Dermis blood vessel endothelial cell (primary cell): ENCODE results near the gene STOX2. TPM values are rescaled to one million over a fixed set of nuclear protein-coding genes. Genes with fewer than 3 reads are reported as not detected.

Source experiments
- DNase-seq: peaks from one replicate; pipeline ENCODE4 v3.0.0; 2010
- total RNA-seq: library from RNA; depleted of rRNA; stranded (reverse); fragments of >200 nt; gene quantifications from 2 replicates; pipeline ENCODE4 v1.2.3, GENCODE V29; 2014

The STOX2 gene
- total RNA-seq, 1 donor from 2014 or later = 17.7 TPM

DNA sequence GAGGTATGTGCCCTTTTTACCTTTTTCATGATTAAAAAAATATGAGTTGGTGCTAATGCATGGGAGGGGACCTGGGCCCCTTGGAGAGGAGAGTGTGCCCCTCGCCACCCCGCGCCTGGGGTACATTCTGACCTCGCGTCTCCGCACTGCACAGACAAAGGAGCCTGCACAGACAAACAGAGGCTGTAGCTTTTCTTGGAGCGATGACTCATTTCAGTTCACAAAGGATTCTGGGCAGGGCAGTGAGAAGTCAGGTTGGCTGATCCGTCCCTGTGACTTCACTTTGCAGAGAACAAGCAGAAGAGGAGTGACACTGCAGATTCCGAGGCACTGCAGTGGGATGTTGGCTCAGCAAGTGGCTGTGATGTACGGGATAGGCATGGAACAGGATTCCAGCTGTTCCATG lies 82.9 kb downstream of the STOX2 start:
- DNase-seq = peak; percentile 43

DNA sequence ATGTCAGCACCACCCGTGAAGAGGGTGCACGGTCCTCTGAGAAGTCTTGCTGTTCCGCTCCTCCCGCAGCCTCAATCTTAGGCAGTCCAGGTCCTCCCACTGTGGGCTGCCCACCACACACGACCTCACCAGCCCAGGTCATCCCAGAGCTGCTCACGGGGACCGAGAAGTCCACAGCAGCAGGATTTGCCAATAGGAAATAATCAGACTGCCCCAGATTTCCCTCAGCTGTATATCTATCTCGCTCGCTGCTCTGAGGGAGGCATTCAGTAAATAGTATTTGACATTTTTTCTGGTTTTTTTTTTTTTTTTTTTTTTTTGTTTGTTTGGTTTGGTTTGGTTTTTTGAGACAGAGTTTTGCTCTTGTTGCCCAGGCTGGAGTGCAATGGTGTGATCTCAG lies 83.8 kb downstream of the STOX2 start:
- DNase-seq = no peak

DNA sequence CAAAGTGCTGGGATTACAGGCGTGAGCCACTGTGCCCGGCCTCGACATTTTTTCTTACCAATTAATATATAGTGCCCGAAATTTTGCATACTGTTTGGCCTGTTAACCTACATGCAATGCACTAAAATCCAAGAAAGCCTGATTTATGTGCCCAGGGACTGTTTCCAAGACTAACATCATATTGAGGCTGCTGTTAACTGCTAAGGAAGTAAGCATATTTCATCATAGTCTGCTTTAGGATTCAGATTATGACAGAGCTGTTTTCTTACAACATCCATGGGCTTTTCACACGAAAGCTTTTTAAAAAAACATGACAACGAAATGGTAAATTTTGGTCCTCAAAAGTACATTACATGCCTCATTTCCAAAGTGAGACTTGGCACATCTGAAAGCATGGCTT lies 84.4 kb downstream of the STOX2 start:
- no peak for DNase-seq

DNA sequence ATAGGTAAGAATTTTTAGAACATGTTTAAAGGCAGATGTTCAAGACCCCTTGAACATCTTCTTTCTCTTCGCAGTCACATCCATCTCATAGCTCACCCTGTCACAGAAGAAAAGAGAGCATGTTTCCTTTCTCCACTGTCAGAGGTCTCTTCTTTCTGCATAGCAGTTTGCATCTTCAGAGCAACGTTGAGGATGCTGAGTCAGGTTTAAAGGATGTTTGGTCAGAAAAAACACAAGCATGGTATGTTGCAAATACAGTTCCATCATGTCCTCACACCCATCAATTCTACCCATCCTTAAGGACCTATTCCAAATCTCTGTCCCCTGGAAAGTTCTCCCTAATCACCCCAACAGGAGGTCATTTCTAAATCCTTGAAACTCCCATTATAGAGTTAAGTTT lies 84.8 kb downstream of the STOX2 start:
- no peak for DNase-seq

DNA sequence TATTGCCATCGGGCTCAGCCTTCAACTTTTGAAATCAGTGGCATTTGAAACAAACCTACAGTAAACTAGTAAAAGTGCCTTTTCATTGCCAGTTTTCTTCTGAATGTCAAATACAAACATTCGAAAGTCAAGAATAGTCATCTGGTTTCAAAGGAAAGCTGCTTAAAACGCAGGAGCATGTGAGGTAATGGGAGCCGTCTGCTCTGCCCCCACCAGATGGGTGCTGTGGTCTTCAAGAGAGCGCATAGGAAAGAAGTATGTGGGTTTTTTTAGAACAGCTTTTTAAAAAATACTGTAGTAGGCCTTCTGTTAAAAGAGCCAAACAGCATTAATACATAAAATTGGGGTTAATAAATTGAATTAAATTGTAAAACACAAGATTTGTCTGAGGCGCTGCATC lies 88.6 kb downstream of the STOX2 start:
- no peak for DNase-seq

DNA sequence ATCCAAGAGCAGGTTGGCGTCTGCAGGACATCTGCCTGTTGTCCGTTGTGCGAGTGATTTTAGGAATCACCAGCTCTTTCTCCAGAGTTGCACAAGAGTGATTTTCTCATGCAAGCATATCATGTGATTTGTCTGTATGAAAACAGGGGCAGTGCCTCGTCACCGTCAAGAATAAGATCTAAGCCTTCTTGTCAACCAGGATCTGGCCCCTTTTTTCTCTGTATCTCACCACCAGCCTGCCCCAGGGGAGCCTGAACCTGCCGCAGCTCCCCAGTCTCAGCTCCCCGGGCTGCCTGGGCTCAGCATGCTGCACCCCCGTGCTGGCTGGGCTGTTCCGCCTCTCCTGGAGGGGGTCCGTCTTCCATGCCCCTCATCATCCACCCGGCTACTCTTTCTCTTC lies 90.5 kb downstream of the STOX2 start:
- DNase-seq = no peak

- DNase-seq = no peak
These were observed 91.8 kb downstream of the STOX2 start for GRCh38 chr4:183996868-183997267.

- no peak for DNase-seq
These were observed 94.3 kb downstream of the STOX2 start for GRCh38 chr4:183999435-183999834.

- DNase-seq = no peak
These were observed 95.6 kb downstream of the STOX2 start for GRCh38 chr4:184000457-184001396.

DNA sequence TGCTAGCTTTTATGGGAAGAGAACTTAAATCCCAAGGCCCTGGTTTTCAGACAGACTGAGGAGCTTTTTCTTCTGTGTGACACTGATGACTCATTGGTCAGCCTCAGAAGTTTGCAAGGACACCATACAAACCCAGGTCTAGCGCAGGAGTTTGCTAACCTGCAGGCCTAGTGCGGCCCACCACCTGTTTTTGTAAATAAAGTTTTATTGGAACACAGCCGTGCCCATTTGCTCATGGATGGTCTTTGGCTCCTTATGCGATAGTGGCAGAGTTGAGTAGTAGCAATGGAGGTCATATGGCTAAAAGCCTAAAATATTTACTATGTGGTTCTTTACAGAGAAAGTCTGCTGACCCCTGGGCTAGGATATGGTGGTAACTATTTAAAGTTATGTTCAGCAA lies 98.3 kb downstream of the STOX2 start:
- DNase-seq = no peak

DNA sequence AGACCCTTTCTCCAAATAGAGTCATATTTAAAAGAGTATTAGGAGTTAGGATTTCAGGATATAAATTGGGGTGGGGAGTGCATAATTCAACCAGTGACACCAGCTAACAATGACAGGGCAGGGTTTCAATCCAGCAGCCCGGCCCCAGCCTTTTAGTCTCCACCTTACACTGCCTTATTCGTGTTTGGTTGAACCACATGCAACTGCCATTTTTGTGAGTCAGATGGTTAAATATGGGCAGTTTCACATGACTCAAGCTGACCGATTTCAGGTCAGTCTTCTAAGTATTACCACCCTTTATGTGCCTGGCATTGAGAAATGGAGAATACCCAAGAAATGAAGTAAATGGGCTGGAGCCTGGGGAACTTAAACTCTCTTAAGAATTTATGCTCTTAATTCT lies 102.8 kb downstream of the STOX2 start:
- DNase-seq = no peak

- no peak for DNase-seq
These were observed 105.6 kb downstream of the STOX2 start for GRCh38 chr4:184010696-184011095.

GRCh38 chr4:184011826-184012380 lies 106.8 kb downstream of the STOX2 start:
- DNase-seq = no peak

GRCh38 chr4:184012937-184013336 lies 107.8 kb downstream of the STOX2 start:
- no peak for DNase-seq

DNA sequence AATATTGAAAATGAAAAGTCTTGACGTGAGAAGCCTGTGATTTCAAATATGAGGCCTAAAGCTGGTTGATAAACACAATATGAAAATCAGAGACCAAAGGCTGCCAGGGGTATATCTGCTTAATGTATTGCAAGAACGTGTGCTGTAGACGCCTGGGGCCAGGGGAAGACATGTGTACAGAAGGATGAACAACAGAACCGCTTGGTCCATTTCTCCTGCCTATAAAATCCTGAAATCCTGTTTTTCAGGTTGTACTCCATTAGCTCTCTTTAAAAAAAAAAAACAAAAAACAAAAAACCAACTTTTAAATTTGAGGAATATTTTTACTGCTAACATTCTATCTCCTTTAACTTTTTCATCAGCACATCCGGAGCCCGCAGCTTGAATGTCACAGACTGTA lies 109.2 kb downstream of the STOX2 start:
- no peak for DNase-seq

GRCh38 chr4:184016759-184017668 lies 111.9 kb downstream of the STOX2 start:
- DNase-seq = no peak

- DNase-seq = no peak
These were observed 114.0 kb downstream of the STOX2 start for GRCh38 chr4:184019076-184019475.

GRCh38 chr4:184019667-184020623 lies 114.8 kb downstream of the STOX2 start:
- no peak for DNase-seq

- DNase-seq = no peak
These were observed 116.3 kb downstream of the STOX2 start for GRCh38 chr4:184021389-184021788.

- DNase-seq = no peak
These were observed 117.7 kb downstream of the STOX2 start for GRCh38 chr4:184022679-184023383.

DNA sequence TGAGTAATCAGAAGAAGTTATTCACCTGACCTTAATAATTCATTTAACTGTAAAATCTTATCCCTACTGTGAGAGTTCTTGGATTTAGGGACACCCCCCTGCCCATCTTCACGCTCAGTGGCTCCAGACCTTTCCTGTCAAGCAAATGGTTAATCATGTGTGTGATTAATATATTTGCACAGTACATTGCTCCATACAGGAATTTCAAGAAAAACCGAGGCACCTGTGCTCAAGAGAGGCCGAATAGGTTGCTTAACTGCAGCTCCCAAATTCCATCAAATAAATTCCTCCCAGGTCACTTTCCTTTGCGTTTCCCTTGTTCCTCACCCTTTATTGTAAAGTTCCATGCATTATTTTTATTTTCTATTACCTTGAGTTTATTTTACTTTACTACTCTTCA lies 119.5 kb downstream of the STOX2 start:
- no peak for DNase-seq
